ENCODE measurements around the gene CPNE8.

CPNE8 gene

DNA sequence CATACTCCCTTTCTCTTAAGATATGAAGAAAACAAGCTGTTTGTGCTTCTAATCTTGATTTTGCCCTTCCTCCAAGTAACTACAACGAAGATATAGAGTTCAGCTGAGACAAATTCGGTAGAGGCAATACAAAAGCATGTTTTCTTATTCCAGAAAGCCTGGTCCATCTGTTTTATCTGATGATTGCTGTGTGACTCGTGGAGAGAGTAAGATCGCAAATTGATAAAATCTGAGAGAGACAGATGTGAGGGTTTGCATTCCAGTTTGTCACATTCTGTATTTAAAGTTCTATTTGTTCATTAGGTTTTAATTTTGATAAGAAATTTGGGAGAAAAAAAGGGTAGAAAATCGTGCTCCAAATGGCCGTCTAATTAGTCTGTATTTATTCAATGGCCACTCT lies 192.1 kb downstream of the CPNE8 start:
- no peak for DNase-seq

DNA sequence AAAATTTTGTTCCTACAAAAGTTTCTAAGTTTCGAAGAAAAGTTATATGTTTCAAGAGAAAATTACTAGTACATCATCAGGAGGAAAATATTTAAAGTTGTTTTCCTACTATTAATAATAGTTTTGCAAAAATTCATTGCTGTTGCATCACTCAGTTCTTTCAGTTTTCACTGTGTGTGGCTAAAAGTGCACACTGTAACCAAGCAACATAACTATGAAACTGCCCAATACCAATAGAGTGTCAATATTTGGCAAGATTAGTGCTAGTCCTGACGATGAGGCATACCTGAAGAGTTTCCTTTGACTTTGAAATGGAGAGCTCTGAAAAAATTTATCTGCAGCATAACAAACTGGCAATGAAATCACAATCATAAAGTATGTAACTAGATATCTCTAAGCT lies 194.3 kb downstream of the CPNE8 start:
- DNase-seq: no peak

DNA sequence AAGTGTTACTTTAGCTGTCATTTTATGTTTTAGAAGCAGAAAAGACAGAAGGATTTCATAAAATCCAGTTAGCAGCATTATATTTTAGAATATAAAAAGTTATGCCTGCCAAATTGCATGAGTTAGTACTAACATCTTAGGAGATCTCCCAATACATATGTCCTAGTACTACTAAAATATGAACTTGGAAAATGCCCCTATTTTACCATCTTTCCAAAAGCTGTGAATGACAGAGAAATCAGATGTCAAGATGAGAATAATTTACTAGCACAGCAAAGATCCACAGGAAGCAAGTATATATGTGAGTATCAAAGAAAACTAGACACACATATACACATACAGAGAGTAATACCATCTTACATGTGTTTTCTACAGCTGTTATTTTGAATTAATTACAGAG lies 196.9 kb downstream of the CPNE8 start:
- no peak for DNase-seq

DNA sequence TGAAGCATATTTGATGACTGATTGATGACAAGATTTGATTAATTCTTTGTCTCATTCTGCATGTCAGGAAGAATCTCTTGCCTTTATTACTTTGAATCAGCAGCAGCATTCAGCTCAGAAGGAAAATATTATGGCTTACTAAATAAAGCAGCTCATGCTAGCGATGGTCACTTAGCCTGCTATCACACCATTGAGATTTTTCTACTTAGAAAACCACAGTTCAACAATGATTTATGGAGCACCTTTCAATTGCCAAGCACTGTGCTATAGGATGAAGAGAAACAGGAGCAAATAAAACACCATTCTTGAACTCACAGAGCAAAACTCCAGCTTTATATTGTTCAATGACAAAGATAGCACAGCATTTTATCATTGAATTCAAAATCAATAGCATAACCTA lies 197.7 kb downstream of the CPNE8 start:
- DNase-seq: no peak

DNA sequence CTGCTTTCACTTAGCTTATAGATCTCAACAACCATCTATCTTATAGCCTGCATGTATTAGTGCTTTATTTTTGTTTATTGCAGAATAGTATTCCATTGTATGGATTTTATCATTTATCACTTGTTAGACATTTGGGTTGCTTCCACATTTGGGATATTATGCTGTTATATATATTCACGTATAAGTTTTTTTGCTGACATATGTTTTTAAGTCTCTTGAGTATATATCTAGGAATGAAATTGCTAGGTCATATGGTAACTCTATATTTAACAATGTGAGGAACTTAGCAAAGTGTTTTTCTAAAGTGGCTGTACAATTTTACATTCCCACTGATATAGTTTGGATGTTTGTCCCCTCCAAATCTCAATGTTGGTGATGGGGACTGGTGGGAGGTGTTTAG lies 208.1 kb downstream of the CPNE8 start:
- DNase-seq: no peak

DNA sequence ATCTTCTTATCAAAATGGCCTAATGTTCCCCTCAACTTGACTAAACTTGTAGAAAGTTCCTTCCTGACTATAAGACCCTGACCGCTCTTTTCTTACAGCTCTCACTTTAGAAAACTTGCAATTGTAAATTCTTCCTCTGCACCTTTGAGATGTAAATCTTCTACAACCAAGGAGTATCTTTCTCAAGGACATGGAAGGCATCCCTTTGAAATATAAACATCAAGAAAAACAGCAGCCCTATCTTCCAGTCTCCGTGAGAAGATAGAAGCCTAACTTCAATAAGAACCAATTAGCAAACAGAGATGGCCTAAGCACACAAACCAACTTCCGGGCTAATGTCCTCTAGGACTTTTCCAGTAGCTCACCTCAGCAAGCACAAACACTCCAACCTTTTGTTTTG lies 210.3 kb downstream of the CPNE8 start:
- DNase-seq: no peak

DNA sequence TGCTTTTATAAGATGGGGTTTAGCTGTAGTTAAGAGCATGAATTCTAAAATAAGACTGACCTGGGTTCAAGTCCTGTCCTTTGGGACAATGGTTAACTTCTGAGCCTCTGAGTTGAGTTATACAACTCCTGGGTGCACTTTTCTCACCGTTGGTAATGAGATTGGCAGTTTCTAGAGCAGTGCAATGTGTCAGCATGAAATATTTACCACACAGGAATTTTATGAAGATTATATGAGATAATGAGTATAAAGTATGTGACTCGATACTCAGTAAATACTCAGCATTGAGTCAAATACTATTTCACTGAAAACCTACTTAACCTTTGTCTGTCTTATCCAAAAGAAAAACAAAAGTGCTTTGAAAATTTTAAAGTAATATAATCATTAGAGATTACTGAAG lies 214.2 kb downstream of the CPNE8 start:
- no peak for DNase-seq

DNA sequence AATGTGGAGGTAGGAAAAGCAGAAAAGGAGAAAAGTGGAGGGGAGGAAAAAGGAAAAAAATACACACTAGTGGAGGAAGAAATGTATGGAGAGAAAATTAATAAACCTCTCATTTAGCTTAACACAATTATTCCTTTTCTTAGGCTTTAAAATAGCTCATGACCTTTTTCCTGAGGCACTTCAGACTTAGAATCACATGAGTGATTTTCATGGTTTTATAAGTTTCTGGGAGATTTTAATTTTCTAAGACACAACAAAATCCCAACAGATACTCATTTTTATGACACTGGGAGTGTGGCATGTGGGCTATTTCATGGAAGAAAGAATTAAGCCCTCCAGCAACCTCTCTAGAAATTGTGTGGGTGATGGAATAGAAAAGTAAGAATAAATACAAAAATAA lies 214.7 kb downstream of the CPNE8 start:
- no peak for DNase-seq

DNA sequence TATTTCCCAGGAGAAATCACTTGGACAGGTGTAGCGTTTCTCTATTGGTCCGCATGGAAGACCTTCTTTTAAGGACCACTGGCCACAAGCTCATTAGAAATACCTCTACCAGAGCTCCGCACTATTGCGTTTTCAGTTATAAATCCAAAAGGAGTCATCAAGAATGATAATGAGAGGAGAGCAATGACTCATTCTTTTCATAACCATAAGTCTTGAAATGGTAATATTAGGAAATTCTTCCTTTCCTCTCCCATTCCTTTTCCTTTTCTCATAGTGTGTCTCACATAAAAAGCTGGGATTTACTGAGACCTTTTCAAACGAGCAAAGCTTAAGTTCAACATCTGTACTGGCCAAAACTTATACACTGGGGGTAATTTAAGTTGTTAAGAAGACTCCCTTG lies 215.7 kb downstream of the CPNE8 start:
- no peak for DNase-seq

DNA sequence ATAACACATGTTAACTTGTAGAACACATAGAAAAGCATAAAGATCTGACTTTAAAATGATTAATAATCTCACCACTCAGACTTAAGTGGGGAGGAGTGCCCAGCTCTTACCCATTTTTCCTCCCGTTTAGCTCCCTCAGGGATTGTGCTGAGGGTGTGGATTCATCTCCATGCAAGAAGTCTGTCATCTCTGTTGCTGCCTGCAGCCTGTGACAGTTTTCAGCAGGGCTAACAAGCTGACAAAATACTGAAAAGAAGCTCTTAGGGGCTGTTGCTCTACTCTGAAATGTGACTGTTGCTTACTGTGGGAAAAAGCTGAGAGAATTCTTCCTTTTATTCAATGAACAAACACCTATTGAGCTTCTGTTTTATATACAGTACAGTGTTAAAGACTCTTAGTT lies 216.2 kb downstream of the CPNE8 start:
- no peak for DNase-seq

DNA sequence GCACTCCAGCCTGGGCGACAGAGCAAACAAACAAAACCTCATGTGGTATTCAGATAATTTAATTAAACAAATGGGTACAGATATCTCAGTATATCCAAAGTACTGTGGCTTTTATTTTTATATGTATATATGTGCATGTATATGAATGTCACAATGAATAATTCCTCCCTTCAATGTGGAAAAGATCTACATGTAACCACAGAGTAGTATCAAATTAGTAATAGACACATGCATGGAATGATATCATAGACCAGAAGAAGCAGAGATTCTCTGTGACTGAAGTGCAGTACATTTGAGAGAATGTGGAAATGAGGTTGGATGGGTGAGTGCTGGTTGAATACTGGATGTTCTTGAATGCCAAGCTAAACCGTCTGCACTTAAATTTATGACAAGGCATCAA lies 222.9 kb downstream of the CPNE8 start:
- no peak for DNase-seq

DNA sequence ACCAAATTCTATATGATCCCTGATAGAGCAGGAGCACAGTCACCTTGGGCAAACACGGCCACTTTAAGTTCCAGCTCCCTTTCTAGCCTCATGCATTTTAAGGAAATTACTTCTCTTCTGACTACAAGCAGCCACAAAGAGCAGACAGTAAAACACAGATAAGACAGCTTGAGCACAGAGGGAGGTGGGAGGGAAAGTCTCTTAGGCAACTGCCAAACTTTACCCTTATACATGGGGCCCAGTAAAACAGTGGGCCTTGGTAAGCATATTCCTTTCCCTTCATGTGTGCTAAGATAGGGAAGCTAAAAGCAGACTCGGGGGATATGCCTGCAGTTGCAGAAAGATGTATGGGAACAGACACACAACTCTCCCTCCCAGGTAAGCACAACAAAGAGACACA lies 235.9 kb downstream of the CPNE8 start:
- no peak for DNase-seq

DNA sequence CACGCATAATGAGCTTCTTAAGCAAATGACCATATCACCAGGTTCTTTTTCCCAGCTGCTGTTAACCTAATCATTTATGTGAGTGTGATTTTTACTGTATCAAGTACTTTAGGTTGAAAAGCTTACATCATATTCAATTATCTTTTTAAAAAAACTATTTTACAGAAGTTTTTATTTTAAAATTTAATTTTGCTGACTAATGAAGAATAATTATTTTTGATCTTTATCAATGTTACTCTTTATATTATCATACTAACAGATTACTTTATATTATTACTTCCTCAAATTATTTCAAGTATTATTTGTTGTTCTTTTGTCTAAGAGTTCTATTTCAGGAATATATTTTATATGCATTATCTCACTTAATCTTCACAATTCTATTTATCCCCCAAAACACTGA lies 236.3 kb downstream of the CPNE8 start:
- DNase-seq: no peak

DNA sequence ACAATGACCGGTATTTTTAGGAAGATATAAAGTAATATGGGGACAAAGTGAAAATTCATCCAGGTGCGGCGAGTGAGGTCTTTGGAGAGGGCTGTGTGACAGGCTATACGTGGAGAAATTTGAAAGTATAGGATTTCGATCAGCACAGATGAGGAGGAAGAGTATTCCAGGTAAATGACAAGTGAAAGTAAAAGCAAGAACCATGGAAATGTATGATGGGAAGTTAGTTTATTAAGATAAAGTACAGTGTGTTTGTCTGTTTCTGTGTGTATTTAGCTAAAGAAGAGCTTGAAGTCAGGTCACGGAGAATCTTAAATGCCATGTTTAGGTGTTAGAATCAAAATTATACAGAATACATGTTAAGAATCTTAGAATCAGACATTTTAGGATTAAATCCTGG lies 239.0 kb downstream of the CPNE8 start:
- no peak for DNase-seq

DNA sequence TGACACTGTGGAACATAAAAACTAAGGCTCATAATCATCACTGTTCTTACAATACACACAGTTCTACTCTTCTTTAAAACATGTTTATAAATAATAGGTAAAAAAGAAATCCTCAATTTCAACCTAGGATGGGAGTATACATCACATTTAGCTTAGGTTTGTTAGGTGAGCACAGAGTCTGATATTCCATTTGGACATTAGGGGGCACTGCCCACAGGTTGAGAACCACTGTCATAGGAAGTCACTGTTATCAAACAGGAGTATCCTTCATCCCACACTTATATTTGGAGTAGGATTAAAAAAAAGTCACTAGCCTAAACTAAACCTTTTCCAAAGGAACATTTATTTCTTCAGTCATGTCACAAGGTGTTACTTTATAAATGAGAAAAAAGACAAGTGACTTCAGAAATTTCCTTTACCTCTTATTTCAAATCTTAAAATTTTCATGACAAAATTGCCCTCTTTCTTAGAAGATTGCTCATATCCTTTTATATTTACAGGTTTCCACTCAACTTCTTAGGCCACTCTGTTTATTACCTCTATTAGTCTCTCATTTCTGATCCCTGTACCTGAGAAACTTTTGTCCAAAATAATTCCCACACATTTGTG lies 240.6 kb downstream of the CPNE8 start:
- no peak for DNase-seq

DNA sequence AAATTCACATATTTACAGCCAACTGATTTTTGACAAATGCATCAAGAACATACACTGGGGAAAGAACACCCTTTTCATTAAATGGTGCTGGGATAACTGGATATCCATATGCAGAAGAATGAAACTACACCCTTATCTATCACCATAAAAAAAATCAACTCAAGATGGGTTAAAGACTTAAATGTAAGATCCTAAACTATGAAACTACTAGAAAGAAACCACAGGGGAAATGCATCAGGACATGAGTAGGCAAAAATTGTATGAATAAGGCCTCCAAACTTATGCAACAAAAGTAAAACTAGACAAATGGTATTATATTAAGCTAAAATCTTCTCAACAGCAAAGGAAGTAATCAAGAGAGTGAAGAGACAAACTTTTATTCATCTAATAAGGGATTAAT lies 242.6 kb downstream of the CPNE8 start:
- no peak for DNase-seq

DNA sequence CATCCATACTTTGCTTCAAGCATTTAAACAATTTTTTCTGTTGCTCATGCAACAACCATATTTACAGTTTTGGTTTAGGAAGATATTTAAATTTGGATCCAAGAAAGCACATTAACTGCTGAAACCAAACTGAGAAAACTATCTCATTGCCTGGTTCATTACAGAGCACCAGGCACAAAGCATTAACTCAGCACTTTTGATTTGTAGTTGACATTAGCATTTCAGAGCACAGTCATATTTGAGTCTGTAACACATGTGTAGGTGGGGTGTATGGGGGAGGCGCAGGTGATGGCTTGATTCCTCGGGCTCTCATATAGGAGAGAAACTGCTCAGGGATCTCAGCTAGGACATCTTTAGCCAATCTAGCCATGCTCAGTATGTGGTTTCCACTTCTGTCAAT lies 251.7 kb downstream of the CPNE8 start:
- DNase-seq: no peak

DNA sequence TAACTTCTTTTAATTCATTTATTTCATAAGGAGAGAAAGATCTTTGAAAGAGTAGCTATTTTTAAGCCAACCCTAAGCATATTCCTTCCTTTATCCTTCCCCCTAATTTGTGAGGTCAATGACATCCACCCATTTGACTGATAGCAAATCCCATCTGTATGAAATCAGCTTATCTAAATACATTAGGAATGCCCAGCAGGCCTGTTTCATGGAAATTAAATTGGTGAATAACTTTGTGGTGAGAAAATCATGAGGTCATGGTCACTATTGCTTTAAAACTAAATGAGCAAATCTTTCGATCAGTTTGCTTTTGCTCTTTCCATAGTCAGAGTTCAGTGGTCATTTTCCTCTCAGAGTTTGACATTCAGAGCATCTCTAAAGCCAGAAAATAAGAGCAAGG lies 256.6 kb downstream of the CPNE8 start:
- no peak for DNase-seq

DNA sequence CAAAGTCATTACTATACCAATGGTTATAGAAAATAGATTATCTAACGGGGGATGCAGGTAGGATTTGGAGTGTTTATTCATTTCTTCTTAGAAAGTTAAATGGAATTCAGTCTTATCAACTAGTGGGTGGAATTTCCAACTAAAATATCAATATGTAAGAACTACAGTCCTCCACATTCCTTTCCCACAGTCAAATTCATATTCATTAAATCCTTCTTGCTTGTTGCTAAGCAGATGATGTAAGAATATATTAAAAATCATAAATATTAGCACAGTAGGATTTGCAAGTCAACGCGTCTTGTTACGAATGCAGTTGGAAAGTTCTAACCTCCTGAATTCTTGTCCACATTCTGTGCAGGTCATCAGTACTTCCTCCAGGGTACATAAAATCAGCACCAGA lies 259.2 kb downstream of the CPNE8 start:
- no peak for DNase-seq

DNA sequence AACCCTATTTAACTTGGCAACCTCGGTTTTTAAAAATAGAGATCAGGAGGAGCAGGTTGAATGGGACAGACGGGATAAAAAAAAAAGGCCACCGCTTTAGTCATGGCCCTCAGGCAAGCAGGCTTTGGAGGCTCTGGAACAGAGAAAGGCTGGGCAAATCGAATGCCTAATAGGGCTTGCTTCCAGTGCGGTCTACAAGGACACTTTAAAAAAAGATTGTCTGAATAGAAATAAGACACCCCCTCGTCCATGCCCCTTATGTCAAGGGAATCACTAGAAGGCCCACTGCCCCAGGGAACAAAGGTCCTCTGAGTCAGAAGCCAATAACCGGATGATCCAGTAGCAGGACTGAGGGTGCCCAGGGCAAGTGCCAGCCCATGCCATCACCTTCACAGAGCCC lies 265.8 kb downstream of the CPNE8 start:
- no peak for DNase-seq

DNA sequence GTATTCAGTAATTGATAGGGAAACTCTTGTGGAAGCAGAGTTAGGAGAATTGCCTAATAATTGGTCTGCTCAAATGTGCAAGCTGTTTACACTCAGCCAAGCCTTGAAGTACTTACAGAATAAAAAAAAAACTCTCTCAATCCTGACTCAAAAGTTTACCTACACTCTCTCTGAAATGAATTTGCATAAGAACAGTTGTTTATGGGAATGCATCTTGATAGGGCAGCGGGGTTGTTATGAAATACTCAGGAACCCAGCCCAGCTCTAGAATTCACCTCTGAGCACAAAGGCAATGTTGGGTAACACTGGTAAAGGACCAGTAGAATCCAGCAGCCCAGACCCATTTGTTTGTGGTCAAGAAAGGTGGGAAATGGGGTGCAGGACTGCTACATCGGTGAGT lies 267.0 kb downstream of the CPNE8 start:
- DNase-seq: no peak

DNA sequence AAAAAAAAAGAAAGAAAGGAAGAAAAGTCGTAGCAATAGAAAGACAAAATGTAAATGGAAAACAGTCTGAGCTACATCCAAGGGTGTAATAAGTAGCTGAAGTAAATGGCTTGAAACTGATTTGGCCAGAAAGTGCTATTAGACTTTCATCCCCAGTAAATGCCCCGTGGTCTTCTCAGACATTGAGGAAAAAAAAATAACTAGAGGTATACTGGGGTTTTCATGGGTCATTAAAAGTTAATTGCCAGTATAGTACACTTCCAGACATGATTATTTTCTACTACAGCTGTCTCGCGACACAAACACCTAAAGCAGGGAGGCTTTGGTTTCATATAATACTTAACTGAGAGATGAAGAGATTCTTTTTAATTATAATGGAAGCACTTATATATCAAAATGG lies 271.9 kb downstream of the CPNE8 start:
- no peak for DNase-seq

DNA sequence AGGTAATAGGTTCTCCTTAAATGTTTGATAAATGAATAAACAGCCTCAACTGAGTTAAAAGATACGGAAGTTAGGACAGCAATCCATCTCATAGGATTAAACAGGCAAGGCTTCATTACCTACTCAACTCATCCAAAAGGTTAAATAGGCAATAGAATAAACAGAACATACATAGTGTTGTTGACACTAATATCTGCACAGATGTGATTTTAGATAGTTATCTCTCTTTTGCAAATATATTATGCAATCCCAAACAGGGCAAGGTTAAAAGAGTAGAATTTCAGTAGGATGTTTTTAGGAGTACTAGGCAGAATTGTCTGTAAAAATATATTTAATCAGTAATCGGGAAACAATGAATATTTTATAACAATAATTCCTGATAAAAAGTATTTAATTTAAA lies 276.3 kb downstream of the CPNE8 start:
- DNase-seq: no peak

DNA sequence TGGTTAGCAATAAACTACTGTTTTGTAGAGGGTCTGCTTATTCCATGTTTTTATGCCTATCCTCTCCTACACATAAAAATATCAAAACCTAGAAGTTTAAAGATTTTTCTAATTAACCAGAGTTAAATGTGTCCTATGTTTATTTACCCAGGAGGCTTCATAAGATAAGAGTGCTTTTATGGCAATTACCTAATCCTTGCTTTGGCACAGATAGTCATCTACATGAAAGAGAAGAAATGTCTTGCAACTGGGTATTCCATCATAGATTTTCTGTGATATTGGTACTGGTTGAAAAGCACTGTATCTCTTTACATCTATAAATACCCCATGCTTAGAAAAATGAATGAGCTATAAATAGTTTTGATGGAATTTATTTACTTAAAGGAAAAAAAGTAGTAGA lies 277.1 kb downstream of the CPNE8 start:
- DNase-seq: no peak

DNA sequence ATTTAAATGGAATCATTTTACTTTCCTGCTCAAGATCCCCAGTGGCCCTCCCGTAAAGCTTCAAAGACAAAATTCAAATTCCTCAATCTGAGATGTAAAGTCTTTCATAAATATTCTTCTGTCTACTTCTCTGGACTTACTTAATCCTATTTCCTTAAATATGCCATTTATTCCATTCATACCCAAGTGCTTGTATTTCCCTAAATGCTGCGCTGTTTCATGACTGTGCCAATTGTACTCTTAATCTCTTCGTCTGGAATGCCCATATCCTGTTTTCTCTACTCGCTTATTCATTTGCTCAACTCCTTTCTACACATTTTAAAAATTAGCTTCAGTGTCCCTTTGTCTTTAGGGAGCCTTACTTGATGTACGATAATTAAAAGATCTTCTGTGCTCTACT lies 280.1 kb downstream of the CPNE8 start:
- no peak for DNase-seq

DNA sequence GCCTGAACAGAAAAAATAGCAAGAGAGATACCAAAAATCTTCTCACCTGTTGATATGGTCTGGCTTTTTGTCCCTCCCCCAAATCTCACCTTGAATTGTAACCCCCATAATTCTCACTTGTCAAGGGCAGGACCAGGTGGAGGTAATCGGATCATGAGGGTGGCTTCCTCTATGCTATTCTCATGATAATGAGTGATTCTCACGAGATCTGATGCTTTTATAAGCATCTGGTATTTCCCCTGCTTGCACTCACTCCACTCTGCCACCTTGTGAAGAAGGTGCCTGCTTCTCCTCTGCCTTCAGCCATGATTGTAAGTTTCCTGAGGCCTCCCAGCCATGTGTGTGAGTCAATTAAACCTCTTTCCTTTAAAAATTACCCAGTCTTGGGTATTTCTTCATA lies 291.2 kb downstream of the CPNE8 start:
- no peak for DNase-seq
